ENCODE results near the gene USP7.
A peak's percentile ranks its signal among the peaks of the same experiment; 100 is the strongest.

USP7 gene

DNA sequence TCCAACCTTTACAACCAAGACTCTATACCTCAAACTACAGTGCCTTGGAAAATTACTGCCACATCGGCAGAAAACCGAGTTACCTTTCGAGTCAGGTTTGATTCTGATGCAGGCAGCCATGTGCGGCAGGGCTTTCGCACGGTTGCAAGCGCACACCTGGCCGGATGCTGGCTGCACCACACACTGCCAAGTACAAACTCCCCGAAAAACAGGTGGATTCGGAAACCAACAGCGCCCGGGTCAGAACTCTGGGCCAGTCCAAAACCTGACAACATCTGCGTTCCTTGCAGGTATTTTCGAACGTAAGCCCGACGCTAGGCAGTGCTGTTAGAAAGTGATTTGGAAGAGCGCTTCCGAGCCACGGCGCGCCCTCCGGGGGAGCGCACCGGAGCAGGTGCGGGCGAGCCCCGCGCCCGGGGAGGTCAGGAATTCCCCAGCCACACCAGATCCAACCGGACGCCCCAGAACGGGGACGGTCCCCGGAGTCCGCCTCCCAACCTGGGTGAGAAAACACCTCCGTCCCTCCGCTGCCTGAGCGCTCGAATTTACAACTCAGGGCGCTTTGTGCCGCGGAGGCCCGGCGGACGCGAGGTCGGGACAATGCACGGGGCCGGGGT is 1.2 kb downstream of the USP7 start:
- Histone ChIP-seq H3K27ac (ENCODE audit: insufficient read depth, low read depth, low read length, poor library complexity, severe bottlenecking) (no peak overlapping the region), H3K36me3 (ENCODE audit: control insufficient read depth, insufficient read depth, low read length) (no peaks in the 10 kb centered on the region), H3K27me3 (ENCODE audit: control insufficient read depth, insufficient read depth, low read length, poor library complexity, severe bottlenecking) (peaks cover 13% of the 10 kb centered on the region), H3K9me3 (ENCODE audit: control insufficient read depth, low read length) (no peaks in the 10 kb centered on the region), H3K4me3 (ENCODE audit: insufficient read depth, low read depth, low read length) (peak overlapping the region; percentile 79), H3K4me1 (ENCODE audit: control insufficient read depth, insufficient read depth, low read length) (peaks cover 46% of the 10 kb centered on the region)
- 0 to 1% methylated on average over 50 of the region's 50 CpGs for WGBS, 2 experiments

DNA sequence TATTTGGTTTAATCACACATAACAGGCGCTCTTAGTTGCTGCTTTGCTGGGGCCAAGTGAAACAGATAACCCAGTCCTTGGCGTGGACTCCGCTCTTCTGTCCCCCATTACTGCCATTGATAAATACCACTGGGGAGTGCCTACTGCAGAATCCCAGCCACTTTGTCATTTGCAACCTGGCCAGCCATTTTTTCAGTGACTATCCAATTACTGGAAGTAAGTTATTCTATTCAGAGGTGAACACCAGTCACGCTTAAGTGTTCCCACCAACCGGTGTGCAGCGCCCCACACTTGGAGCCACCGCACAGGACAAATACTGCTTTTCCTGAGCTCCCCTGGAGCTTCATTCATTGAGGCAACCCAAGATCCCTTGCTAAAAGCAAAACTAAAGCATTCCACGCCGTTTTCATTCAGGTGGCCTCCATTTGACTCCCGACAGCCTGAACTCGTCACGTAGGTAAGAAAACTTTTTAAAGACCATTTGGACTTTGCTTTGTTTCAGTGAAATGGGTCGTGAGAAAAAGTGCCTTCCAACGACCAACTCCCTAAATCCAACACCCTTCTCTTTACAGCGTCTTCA is 1.8 kb downstream of the USP7 start:
- no peaks in the 10 kb centered on the region for H3K36me3 ChIP-seq (ENCODE audit: control insufficient read depth, insufficient read depth, low read length)
- H3K27me3 ChIP-seq (ENCODE audit: control insufficient read depth, insufficient read depth, low read length, poor library complexity, severe bottlenecking) = peaks cover 13% of the 10 kb centered on the region
- H3K9me3 ChIP-seq (ENCODE audit: control insufficient read depth, low read length) = no peaks in the 10 kb centered on the region
- WGBS, 2 experiments = 11 to 14% methylated on average over 15 of the region's 15 CpGs
- H3K4me1 ChIP-seq (ENCODE audit: control insufficient read depth, insufficient read depth, low read length) = peaks cover 44% of the 10 kb centered on the region
- no peak overlapping the region for H3K27ac ChIP-seq (ENCODE audit: insufficient read depth, low read depth, low read length, poor library complexity, severe bottlenecking)
- H3K4me3 ChIP-seq (ENCODE audit: insufficient read depth, low read depth, low read length) = peak overlapping the region; percentile 79

DNA sequence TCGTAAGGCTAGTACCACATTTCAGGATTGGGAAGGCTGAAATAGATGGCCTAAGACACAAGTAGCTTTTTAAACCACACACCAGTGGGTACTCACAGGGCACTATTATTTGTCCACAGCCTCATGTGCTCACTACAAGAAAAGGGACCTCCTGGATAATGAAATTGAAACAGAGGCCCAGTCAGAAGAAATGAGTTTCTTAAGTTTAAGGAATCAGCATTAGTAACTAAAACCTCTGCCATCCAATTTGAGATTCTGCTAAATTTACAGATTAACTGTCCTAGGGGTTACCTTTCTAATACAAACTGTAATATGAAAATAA is 3.0 kb downstream of the USP7 start:
- H3K9me3 ChIP-seq (ENCODE audit: control insufficient read depth, low read length) = no peaks in the 10 kb centered on the region
- peaks cover 10% of the 10 kb centered on the region for H3K27me3 ChIP-seq (ENCODE audit: control insufficient read depth, insufficient read depth, low read length, poor library complexity, severe bottlenecking)
- H3K27ac ChIP-seq (ENCODE audit: insufficient read depth, low read depth, low read length, poor library complexity, severe bottlenecking) = no peak overlapping the region
- 47 to 71% methylated on average over 1 of the region's 1 CpG for WGBS, 2 experiments
- H3K4me3 ChIP-seq (ENCODE audit: insufficient read depth, low read depth, low read length) = no peak overlapping the region
- H3K4me1 ChIP-seq (ENCODE audit: control insufficient read depth, insufficient read depth, low read length) = peaks cover 52% of the 10 kb centered on the region
- no peaks in the 10 kb centered on the region for H3K36me3 ChIP-seq (ENCODE audit: control insufficient read depth, insufficient read depth, low read length)

DNA sequence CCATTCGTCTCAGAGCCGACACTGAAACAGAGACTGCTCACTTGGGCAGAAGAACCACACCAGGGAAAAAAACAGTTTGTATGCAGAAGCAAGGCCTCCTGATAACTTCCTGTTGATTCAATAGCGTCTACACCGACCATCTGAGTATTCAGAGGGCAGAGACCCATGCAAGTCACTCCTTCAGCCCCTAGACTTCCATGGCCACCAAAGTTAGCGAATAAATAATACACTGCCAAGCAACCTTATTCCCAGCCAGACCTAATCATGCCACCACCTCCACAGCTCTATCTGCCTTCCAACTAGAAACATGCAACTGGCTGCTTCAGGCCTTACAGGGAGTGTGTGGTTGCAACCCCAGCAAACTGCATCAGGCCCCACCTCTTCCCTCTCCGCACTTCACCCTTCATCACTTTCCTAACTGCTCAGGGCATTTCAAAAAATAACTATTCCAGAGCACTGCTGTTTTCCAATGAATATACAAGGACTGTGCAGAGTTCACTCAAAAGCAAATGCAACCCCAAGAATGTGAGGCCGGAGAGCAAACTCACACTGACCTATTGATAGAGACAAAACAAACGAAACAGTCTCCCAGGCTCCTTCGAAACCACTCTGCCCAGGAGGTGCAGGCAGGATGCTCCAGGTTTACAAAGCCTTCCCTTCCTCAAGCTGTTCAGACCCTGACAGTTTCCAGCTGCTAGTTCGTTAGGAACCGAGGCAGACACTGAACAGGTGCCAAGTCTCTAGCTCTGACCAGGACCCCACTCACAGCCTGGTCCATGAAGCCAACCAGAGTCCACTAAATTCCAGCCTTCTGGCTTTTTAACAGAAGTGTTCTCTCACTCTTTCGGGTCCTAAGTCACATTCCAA is 3.6 kb downstream of the USP7 start:
- peaks cover 4% of the 10 kb centered on the region for H3K27me3 ChIP-seq (ENCODE audit: control insufficient read depth, insufficient read depth, low read length, poor library complexity, severe bottlenecking)
- WGBS, 2 experiments = 38 to 40% methylated on average over 12 of the region's 12 CpGs
- no peak overlapping the region for H3K4me3 ChIP-seq (ENCODE audit: insufficient read depth, low read depth, low read length)
- peaks cover 54% of the 10 kb centered on the region for H3K4me1 ChIP-seq (ENCODE audit: control insufficient read depth, insufficient read depth, low read length)
- H3K27ac ChIP-seq (ENCODE audit: insufficient read depth, low read depth, low read length, poor library complexity, severe bottlenecking) = no peak overlapping the region
- H3K9me3 ChIP-seq (ENCODE audit: control insufficient read depth, low read length) = no peaks in the 10 kb centered on the region
- no peaks in the 10 kb centered on the region for H3K36me3 ChIP-seq (ENCODE audit: control insufficient read depth, insufficient read depth, low read length)

DNA sequence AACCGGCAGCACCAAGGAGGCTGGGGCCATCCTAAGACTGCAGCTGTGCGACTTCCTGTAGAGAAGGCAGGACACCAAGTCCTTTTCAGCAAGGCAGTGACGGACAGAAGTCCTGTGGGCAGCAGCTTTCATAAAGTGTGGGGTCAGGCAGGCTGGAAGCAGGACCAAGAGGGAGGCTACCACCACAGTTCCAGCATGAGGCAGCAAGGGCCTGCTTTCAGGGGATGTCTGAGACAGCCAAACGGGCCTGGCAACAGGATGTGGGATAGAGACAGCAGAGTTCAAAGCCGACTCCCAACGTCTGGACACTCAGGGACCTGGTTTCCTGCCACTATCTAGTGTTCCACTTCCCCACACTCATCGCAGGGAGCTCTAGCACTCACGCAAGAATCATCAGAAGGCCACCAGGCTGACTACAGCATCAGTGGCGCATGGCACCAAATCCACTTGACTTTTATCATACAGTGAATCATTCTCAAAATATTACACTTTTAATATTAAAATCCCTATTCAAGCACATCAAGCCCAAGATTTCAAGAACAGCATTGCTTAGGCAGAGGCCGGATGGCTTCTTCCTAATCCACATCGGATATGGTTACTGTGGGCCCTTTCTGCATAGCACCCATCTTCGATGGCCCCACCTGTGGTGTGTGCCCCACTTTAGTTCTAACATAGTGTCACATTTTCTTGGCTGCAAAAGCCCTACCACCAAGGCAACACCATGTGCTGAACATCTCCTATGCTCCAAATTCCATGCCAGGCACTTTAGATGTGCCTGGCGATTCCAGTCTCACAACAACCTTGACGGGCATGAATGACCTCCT is 5.2 kb downstream of the USP7 start:
- H3K27me3 ChIP-seq (ENCODE audit: control insufficient read depth, insufficient read depth, low read length, poor library complexity, severe bottlenecking) = no peaks in the 10 kb centered on the region
- H3K27ac ChIP-seq (ENCODE audit: insufficient read depth, low read depth, low read length, poor library complexity, severe bottlenecking) = no peak overlapping the region
- 75 to 77% methylated on average over 14 of the region's 14 CpGs for WGBS, 2 experiments
- H3K9me3 ChIP-seq (ENCODE audit: control insufficient read depth, low read length) = no peaks in the 10 kb centered on the region
- H3K4me3 ChIP-seq (ENCODE audit: insufficient read depth, low read depth, low read length) = no peak overlapping the region
- peaks cover 54% of the 10 kb centered on the region for H3K4me1 ChIP-seq (ENCODE audit: control insufficient read depth, insufficient read depth, low read length)
- H3K36me3 ChIP-seq (ENCODE audit: control insufficient read depth, insufficient read depth, low read length) = no peaks in the 10 kb centered on the region

DNA sequence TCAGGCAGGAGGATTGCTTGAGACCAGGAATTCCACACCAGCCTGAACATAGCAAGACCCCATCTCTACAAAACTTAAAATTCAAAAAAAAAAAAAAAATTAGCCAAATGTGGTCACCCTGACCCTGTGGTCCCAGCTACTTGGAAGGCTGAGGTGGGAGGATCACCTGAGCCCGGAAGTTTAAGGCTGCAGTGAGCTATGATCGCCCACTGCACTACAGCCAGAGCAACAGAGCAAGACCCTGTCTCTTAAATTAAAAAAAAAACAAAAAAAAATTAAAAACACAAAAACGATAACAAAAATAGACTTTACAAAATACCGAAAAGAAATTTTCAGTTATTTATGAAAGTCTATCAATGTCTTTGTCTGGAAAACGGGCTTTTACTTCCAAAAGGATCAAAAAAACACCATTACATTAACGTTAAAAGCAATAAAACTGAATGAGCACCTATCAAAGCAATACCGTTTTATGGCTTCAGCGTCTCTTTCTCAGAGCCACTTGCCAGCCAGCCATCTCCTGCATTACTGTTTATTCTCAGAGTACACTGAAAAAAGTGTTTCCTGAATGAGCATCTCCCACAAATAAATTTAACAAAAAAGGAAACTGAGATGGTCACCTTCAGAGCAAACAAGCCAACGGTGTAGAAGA is 6.1 kb downstream of the USP7 start:
- no peaks in the 10 kb centered on the region for H3K9me3 ChIP-seq (ENCODE audit: control insufficient read depth, low read length)
- H3K27me3 ChIP-seq (ENCODE audit: control insufficient read depth, insufficient read depth, low read length, poor library complexity, severe bottlenecking) = no peaks in the 10 kb centered on the region
- peaks cover 54% of the 10 kb centered on the region for H3K4me1 ChIP-seq (ENCODE audit: control insufficient read depth, insufficient read depth, low read length)
- WGBS, 2 experiments = 91 to 93% methylated on average over 9 of the region's 9 CpGs
- H3K4me3 ChIP-seq (ENCODE audit: insufficient read depth, low read depth, low read length) = no peak overlapping the region
- H3K36me3 ChIP-seq (ENCODE audit: control insufficient read depth, insufficient read depth, low read length) = no peaks in the 10 kb centered on the region
- H3K27ac ChIP-seq (ENCODE audit: insufficient read depth, low read depth, low read length, poor library complexity, severe bottlenecking) = no peak overlapping the region

DNA sequence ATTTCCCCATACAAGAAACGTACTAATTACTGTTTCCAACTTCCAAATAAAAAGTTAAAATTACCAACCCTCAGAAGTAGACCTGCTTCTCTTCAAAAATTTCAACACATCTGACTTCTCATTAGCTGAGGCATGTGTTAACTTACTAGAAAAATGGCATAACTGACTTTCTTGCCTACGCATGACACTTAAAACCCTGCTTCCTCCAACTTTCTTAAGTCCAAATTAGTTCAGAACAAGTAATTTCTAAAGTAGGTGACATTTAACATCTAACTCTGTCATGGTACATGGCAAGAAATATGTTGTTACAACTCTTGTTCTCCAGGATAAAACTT is 6.7 kb downstream of the USP7 start:
- Histone ChIP-seq H3K9me3 (ENCODE audit: control insufficient read depth, low read length) (no peaks in the 10 kb centered on the region), H3K27me3 (ENCODE audit: control insufficient read depth, insufficient read depth, low read length, poor library complexity, severe bottlenecking) (no peaks in the 10 kb centered on the region), H3K4me1 (ENCODE audit: control insufficient read depth, insufficient read depth, low read length) (peaks cover 54% of the 10 kb centered on the region), H3K36me3 (ENCODE audit: control insufficient read depth, insufficient read depth, low read length) (no peaks in the 10 kb centered on the region), H3K4me3 (ENCODE audit: insufficient read depth, low read depth, low read length) (no peak overlapping the region), H3K27ac (ENCODE audit: insufficient read depth, low read depth, low read length, poor library complexity, severe bottlenecking) (no peak overlapping the region)
- 89 to 91% methylated on average over 2 of the region's 2 CpGs for WGBS, 2 experiments

DNA sequence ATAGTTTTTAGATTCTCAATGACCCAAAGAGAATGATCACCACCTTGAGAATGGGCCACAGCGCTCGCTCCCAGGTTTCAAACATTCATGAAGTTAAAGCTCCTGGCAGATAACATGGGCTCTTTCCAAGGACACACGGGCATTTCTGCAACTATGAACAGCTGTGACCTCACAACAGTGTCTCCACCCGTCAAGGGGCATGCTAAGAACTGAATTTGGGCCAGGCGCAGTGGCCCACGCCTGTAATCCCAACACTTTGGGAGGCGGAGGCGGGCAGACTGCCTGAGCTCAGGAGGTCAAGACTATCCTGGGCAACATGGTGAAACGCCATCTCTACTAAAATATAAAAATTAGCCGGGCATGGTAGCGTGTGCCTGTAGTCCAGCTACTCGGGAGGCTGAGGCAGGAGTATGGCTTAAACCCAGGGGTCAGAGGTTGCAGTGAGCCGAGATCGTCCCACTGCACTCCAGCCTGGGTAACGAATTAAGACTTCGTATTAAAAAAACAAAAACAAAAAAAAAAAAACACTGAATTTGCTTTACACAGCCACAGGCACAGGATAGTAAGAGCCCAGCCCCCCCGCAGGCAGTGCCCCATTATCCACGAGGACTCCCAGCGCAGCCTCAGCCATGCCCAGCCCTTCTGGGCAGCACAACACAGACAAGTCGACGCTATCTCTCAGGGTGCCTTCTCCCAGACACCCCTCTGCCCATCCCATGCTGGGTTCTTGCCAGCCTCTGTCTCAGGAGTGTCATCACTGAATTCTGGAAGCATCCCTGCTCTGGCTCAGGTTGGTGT is 7.2 kb downstream of the USP7 start:
- H3K36me3 ChIP-seq (ENCODE audit: control insufficient read depth, insufficient read depth, low read length) = no peaks in the 10 kb centered on the region
- 88 to 89% methylated on average over 21 of the region's 21 CpGs for WGBS, 2 experiments
- peaks cover 50% of the 10 kb centered on the region for H3K4me1 ChIP-seq (ENCODE audit: control insufficient read depth, insufficient read depth, low read length)
- no peak overlapping the region for H3K27ac ChIP-seq (ENCODE audit: insufficient read depth, low read depth, low read length, poor library complexity, severe bottlenecking)
- no peaks in the 10 kb centered on the region for H3K9me3 ChIP-seq (ENCODE audit: control insufficient read depth, low read length)
- H3K27me3 ChIP-seq (ENCODE audit: control insufficient read depth, insufficient read depth, low read length, poor library complexity, severe bottlenecking) = no peaks in the 10 kb centered on the region
- no peak overlapping the region for H3K4me3 ChIP-seq (ENCODE audit: insufficient read depth, low read depth, low read length)

DNA sequence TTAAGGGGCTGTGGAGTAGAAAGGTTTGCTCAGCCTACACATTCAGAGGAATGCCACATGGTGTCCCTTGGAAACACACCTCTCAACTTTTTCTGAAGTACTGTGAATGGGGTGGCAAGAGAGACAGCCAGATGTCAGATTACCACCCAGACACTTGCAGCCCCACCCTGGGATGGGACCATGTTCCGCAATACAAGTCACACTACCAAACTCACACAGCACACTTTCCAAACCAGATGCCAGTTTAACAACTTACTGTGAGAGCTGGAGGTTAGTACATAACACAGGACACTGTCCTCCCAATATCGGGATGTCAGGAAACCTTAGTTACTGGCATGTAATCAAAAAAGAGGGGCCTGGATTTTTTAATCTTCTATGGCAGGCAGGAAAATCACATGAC is 7.9 kb downstream of the USP7 start:
- H3K36me3 ChIP-seq (ENCODE audit: control insufficient read depth, insufficient read depth, low read length) = no peaks in the 10 kb centered on the region
- H3K4me1 ChIP-seq (ENCODE audit: control insufficient read depth, insufficient read depth, low read length) = peaks cover 45% of the 10 kb centered on the region
- H3K9me3 ChIP-seq (ENCODE audit: control insufficient read depth, low read length) = no peaks in the 10 kb centered on the region
- 92 to 93% methylated on average over 2 of the region's 2 CpGs for WGBS, 2 experiments
- no peak overlapping the region for H3K27ac ChIP-seq (ENCODE audit: insufficient read depth, low read depth, low read length, poor library complexity, severe bottlenecking)
- H3K4me3 ChIP-seq (ENCODE audit: insufficient read depth, low read depth, low read length) = no peak overlapping the region
- H3K27me3 ChIP-seq (ENCODE audit: control insufficient read depth, insufficient read depth, low read length, poor library complexity, severe bottlenecking) = no peaks in the 10 kb centered on the region

Measured in ectodermal cell (in vitro differentiated cells).